ENCODE data around the gene TOGARAM1. TPM values are rescaled to one million over a fixed set of nuclear protein-coding genes. Genes with fewer than 3 reads are reported as not detected.

Gene TOGARAM1
- total RNA-seq, 2 experiments from 2014 or later = 5.5 to 7.9 TPM

GRCh38 chr14:44961151-44961553, 838 bp upstream of the TOGARAM1 start:
- ATAC-seq = peak; percentile 32
- CTCF ChIA-PET = no interaction called here
- no peak overlapping the region for H3K4me3 Mint-ChIP-seq
- H3K36me3 Mint-ChIP-seq (ENCODE audit: low read depth) = peaks cover 22% of the 10 kb centered on the region
- intact Hi-C loops (cut with micrococcal nuclease) = loop anchor here (2.0 to 5.0 kb wide), 4 partner anchors 64 to 291 kb away; partner anchors contain the start of genes FANCM, FKBP3 and MIS18BP1
- POLR2A ChIA-PET = interaction anchor here (0.6 to 4.1 kb wide), 8 partner anchors 8 to 250 kb away, joined by 3 to 21 read pairs (median 4); partner anchors contain the start of genes FANCM and PRPF39
- TF ChIP-seq, protein P1, sequence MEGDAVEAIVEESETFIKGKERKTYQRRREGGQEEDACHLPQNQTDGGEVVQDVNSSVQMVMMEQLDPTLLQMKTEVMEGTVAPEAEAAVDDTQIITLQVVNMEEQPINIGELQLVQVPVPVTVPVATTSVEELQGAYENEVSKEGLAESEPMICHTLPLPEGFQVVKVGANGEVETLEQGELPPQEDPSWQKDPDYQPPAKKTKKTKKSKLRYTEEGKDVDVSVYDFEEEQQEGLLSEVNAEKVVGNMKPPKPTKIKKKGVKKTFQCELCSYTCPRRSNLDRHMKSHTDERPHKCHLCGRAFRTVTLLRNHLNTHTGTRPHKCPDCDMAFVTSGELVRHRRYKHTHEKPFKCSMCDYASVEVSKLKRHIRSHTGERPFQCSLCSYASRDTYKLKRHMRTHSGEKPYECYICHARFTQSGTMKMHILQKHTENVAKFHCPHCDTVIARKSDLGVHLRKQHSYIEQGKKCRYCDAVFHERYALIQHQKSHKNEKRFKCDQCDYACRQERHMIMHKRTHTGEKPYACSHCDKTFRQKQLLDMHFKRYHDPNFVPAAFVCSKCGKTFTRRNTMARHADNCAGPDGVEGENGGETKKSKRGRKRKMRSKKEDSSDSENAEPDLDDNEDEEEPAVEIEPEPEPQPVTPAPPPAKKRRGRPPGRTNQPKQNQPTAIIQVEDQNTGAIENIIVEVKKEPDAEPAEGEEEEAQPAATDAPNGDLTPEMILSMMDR (IDR thresholded peaks at IDR 0.05) = no peak
- H3K27me3 Mint-ChIP-seq = no peaks in the 10 kb centered on the region
- H3K27ac Mint-ChIP-seq = no peak overlapping the region
- peak; percentile 81 for DNase-seq
- peaks cover 58% of the 10 kb centered on the region for H3K4me1 Mint-ChIP-seq (ENCODE audit: low read depth)
- H3K9me3 Mint-ChIP-seq = peaks cover 12% of the 10 kb centered on the region

DNA sequence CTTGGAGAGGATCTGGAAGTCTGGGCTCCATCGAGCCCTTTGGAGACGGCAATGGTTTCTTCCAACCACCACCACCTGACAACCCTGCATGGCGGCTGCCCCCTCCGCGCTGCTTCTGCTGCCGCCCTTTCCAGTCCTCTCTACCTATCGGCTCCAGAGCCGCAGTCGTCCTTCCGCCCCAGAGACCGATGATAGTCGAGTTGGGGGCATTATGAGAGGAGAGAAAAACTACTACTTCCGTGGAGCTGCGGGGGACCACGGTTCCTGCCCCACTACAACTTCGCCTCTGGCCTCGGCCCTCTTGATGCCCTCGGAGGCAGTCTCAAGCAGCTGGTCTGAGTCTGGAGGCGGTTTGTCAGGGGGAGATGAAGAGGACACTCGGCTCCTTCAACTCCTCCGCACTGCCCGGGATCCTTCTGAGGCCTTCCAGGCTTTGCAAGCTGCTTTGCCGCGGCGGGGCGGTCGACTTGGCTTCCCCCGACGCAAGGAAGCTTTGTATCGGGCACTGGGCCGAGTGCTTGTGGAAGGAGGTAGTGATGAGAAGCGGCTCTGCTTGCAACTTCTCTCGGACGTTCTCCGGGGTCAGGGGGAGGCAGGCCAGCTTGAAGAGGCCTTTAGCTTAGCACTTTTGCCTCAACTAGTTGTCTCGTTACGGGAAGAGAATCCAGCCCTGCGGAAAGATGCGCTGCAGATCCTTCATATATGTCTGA, 499 bp downstream of the TOGARAM1 start:
- no peak overlapping the region for H3K27ac Mint-ChIP-seq
- TF ChIP-seq, protein P1 (IDR thresholded peaks at IDR 0.05) = no peak
- ChIA-PET CTCF (interaction anchor here (1.1 to 1.4 kb wide), 3 partner anchors 10 to 122 kb away, joined by 4 to 5 read pairs (median 4); no protein-coding TSS in a partner anchor), POLR2A (interaction anchor here (0.7 to 4.1 kb wide), 9 partner anchors 10 to 172 kb away, joined by 3 to 21 read pairs (median 5); partner anchors contain the start of genes FKBP3 and PRPF39)
- H3K4me3 Mint-ChIP-seq = no peak overlapping the region
- H3K36me3 Mint-ChIP-seq (ENCODE audit: low read depth) = peaks cover 32% of the 10 kb centered on the region
- H3K27me3 Mint-ChIP-seq = no peaks in the 10 kb centered on the region
- intact Hi-C loops (cut with micrococcal nuclease) = loop anchor here (5.0 kb wide), 2 partner anchors 125 to 290 kb away; partner anchors contain the start of gene MIS18BP1
- no peak for DNase-seq
- ATAC-seq = peak; percentile 46
- peaks cover 12% of the 10 kb centered on the region for H3K9me3 Mint-ChIP-seq
- peaks cover 60% of the 10 kb centered on the region for H3K4me1 Mint-ChIP-seq (ENCODE audit: low read depth)

- Mint-ChIP-seq H3K4me3 (no peak overlapping the region), H3K27ac (no peak overlapping the region), H3K4me1 (ENCODE audit: low read depth) (peaks cover 58% of the 10 kb centered on the region), H3K27me3 (no peaks in the 10 kb centered on the region), H3K9me3 (peaks cover 13% of the 10 kb centered on the region), H3K36me3 (ENCODE audit: low read depth) (peaks cover 35% of the 10 kb centered on the region)
- TF ChIP-seq, protein P1 (IDR thresholded peaks at IDR 0.05) = no peak
- DNase-seq (no peak), ATAC-seq (no peak)
- CTCF ChIA-PET = interaction anchor here (1.1 to 1.4 kb wide), 3 partner anchors 11 to 122 kb away, joined by 4 to 5 read pairs (median 4); no protein-coding TSS in a partner anchor
- POLR2A ChIA-PET = interaction anchor here (1.2 to 4.1 kb wide), 6 partner anchors 10 to 127 kb away, joined by 3 to 21 read pairs (median 6); partner anchors contain the start of gene PRPF39
- intact Hi-C loops (cut with micrococcal nuclease) = loop anchor here (5.0 kb wide), 2 partner anchors 124 to 289 kb away; partner anchors contain the start of gene MIS18BP1
Measured at GRCh38 chr14:44963044-44963528, 1.1 kb downstream of the TOGARAM1 start.

DNA sequence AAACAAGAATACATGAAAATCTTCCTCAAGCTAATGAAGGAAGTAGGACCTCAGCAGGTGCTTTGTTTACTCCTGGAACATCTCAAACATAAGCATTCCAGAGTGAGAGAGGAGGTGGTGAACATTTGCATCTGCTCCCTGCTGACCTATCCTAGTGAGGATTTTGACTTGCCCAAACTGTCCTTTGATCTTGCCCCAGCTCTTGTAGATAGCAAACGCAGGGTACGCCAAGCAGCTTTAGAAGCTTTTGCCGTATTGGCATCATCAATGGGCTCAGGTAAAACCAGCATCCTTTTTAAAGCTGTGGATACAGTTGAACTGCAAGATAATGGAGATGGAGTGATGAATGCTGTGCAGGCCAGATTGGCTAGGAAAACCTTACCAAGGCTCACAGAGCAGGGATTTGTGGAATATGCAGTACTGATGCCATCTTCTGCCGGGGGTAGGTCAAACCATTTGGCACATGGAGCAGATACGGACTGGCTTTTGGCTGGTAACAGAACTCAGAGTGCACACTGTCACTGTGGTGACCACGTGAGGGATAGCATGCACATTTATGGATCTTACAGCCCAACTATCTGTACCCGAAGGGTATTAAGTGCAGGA, 1.9 kb downstream of the TOGARAM1 start:
- ChIA-PET POLR2A (interaction anchor here (2.1 to 4.1 kb wide), 2 partner anchors 16 to 120 kb away, joined by 14 to 21 read pairs; partner anchors contain the start of gene PRPF39), CTCF (interaction anchor here (1.4 kb wide), 1 partner anchor 16 kb away, joined by 5 read pairs; no protein-coding TSS in a partner anchor)
- H3K27ac Mint-ChIP-seq = no peak overlapping the region
- H3K4me1 Mint-ChIP-seq (ENCODE audit: low read depth) = peaks cover 59% of the 10 kb centered on the region
- H3K9me3 Mint-ChIP-seq = peaks cover 16% of the 10 kb centered on the region
- H3K27me3 Mint-ChIP-seq = no peaks in the 10 kb centered on the region
- DNase-seq (peak; percentile 7), ATAC-seq (no peak)
- intact Hi-C loops (cut with micrococcal nuclease) = loop anchor here (5.0 kb wide), 2 partner anchors 123 to 288 kb away; partner anchors contain the start of gene MIS18BP1
- TF ChIP-seq, protein P1 (IDR thresholded peaks at IDR 0.05) = no peak
- no peak overlapping the region for H3K4me3 Mint-ChIP-seq
- H3K36me3 Mint-ChIP-seq (ENCODE audit: low read depth) = peaks cover 42% of the 10 kb centered on the region

All from activated CD8-positive, alpha-beta T cell treated with anti-CD3 and anti-CD28 coated beads for 36 hours (primary cell).